NCI-H748 (cell line): ENCODE measurements around the gene NUBP2.
A peak's percentile ranks its signal among the peaks of the same experiment; 100 is the strongest.

Source experiments
- DNase-seq: peaks from one replicate; lab custom pipeline; 2025; ENCODE audit not compliant: unreplicated experiment; lab: John Stamatoyannopoulos, UW

NUBP2 gene, protein sequence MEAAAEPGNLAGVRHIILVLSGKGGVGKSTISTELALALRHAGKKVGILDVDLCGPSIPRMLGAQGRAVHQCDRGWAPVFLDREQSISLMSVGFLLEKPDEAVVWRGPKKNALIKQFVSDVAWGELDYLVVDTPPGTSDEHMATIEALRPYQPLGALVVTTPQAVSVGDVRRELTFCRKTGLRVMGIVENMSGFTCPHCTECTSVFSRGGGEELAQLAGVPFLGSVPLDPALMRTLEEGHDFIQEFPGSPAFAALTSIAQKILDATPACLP

GRCh38 chr16:1782408-1783264, at the start of gene NUBP2, which contains the start of gene SPSB3:
NUBP2 (plus strand) TSS chr16:1782960; CDS start chr16:1783021, 61 bp downstream.
SPSB3 (minus strand) TSS chr16:1782571; CDS start chr16:1781483, 1,088 bp downstream.
- peak; percentile 99 for DNase-seq

GRCh38 chr16:1734123-1734522, 48.6 kb upstream of the NUBP2 start:
- DNase-seq: no peak

GRCh38 chr16:1734816-1735215, 47.9 kb upstream of the NUBP2 start:
- DNase-seq: no peak

DNA sequence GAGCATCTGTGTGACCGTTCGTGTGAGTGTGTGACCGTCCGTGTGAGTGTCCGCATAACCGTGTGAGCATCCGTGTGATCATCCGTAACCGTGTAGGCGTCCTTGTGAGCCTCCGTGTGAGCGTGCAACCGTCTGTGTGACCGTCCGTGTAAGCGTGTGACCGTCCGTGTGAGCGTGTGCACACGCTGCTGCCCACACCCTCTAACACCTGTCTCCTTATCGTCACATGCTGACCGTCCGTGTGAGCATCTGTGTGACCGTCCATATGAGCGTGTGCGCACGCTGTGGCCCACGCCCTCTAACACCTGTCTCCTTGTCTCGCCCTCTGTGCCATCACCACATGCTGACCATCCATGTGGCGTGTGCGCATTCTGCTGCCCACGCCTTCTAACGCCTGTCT, 42.5 kb upstream of the NUBP2 start:
- DNase-seq: no peak

DNA sequence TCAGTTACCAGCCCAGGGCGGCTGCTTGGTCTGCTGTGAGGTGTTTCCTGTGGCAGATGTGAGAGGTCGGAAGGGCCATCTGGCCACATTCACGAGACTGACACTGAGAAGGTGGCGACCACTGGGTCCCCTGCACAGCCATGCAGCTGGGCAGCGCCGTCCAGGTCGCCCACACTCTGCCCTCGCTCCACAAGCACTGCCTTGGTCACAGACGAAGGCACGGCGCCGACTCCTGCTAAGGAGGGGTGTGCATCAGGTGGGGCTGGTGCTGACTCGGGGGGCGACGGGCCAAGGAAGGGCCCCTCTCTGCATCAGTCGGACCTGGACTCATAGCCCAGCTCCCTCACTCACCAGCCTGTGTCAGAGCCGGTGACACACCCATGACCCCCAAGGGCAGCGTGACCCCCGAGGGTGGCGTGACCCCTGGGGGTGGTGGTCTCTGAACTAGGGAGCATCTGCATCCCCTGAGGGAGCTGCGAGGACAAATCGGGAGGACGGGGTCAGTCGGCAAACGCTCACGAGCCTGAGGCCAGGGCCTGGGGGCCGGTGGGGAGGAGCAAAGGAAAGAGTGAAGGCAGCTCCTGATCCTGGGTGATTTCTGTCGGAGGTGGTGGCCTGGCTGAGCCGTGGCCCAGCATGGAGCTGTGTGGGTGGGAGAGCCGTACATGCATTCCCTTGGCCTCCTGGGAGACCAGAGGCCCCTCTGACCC, 41.8 kb upstream of the NUBP2 start:
- DNase-seq: no peak

DNA sequence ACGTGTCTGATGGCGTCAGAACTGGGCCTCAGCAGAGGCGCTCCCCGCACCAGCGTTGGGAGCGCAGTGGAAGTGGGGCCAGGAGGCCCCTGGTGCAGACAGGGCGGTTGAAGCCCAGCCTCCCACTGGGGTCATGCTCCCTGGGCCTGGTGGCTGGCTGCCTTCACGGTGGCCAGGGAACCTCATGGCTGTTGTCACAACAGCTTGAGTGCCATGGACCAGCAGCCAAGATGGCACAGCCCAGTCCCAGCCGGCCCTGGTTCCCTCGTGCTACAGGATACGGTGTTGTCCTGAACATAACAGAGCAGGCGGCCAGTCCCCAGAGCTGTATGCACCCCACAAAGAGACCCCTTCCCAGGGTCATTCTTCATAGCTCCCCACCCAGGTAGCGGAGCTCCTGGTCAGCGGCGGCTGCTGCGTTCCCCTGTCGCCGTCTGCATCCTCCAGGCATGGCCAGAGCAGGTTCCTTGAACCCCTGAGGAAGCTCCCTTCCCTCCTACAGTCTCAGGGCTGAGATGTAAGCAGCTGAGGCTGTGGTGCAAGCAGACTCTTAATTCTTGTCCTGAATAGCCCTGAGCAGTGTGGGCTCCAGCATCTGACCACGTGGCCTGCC, 41.1 kb upstream of the NUBP2 start:
- DNase-seq: no peak

- no peak for DNase-seq
Measured at GRCh38 chr16:1743376-1744337, 39.1 kb upstream of the NUBP2 start.

GRCh38 chr16:1744338-1744840, 38.4 kb upstream of the NUBP2 start:
- no peak for DNase-seq

GRCh38 chr16:1745181-1745899, 37.4 kb upstream of the NUBP2 start:
- DNase-seq: no peak

GRCh38 chr16:1745900-1746692, 36.7 kb upstream of the NUBP2 start:
- no peak for DNase-seq

DNA sequence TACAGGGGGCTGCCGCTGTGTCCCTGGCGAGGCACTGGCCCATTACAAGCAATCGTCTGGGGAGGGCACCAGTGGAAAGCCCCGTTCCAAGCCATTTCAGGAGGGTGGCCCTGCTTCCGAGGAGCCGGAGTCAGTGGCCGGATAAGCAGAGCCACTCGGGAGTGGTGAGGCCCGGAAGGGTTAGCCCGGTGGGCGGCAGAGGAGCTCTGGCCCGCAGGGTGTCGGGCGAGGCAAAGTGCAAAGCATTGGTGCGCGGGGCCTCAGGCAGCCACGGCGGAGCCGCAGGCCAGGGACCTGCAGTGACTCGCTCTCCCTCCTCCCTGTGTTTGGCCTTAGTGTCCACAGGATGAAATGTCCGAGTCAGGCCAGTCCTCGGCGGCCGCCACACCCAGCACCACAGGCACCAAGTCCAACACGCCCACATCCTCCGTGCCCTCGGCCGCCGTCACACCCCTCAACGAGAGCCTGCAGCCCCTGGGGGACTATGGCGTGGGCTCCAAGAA, 36.0 kb upstream of the NUBP2 start:
- no peak for DNase-seq

GRCh38 chr16:1747934-1748333, 34.8 kb upstream of the NUBP2 start:
- DNase-seq: no peak

GRCh38 chr16:1749152-1750117, 33.3 kb upstream of the NUBP2 start:
- DNase-seq: no peak

GRCh38 chr16:1751946-1752345, 30.8 kb upstream of the NUBP2 start:
- no peak for DNase-seq

DNA sequence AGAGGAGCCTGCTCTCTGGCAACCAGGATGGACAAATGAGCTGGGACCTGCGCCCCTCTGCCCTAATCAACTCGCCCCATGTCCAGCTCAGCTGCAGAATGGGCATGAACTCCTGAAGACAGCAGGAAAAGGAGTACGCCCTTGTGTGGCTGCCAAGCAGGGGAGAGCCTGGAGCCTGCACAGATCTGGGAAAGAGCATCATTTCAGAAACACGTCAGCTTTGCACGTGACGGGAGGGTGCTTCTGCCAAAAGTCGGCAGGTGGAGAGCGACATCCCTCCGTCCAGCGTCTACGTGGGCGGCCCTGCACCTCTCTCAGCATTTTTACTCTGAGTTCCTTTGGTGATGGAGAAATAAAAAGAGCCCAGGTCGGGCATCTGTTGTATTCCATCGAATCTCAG, 29.9 kb upstream of the NUBP2 start:
- DNase-seq: no peak

GRCh38 chr16:1754204-1754603, 28.6 kb upstream of the NUBP2 start:
- DNase-seq: no peak
